Large intestine (tissue), 3 donors: Measurements from ENCODE around the gene UFD1. TPM values are rescaled to one million over a fixed set of nuclear protein-coding genes. Genes with fewer than 3 reads are reported as not detected.
"Not testable (repeated sequence)": the region's sequence is repeated elsewhere in the genome, so short reads cannot be mapped to it uniquely, and the experiment has no call there.

Experiments used
- DNase-seq, 2 donors: peaks; one replicate each; pipeline versions ENCODE4 v3.0.0 to v3.0.0-alpha.2; 2013
- H3K27ac ChIP-seq: one replicate; pipeline ENCODE4 v1.5.1; 2013; ENCODE audit warnings: low read length
- H3K27me3 ChIP-seq: 2 replicates; pipeline ENCODE4 v1.6.1; 2013; ENCODE audit warnings: low read length; ENCODE audit not compliant: control insufficient read depth, insufficient read depth
- H3K36me3 ChIP-seq: 2 replicates; pipeline ENCODE4 v1.6.1; 2013; ENCODE audit warnings: low read length; ENCODE audit not compliant: control insufficient read depth, insufficient read depth
- H3K4me1 ChIP-seq: one replicate; pipeline ENCODE4 v1.6.1; 2013; ENCODE audit warnings: low read length; ENCODE audit not compliant: control insufficient read depth, insufficient read depth
- H3K4me3 ChIP-seq: one replicate; pipeline ENCODE4 v1.5.1; 2013; ENCODE audit warnings: low read length
- H3K9me3 ChIP-seq: one replicate; pipeline ENCODE4 v1.6.1; 2013; ENCODE audit warnings: mild to moderate bottlenecking, low read depth, low read length, moderate library complexity; ENCODE audit not compliant: control insufficient read depth
- WGBS: methylation state at CpG from one replicate; pipeline ENCODE4 v1.1.5; 2013; ENCODE audit warnings: low lambda C conversion rate; ENCODE audit not compliant: insufficient coverage; 5-methylcytosine and 5-hydroxymethylcytosine counted together
- polyA plus RNA-seq: library from polyadenylated mRNA; unstranded; fragments of 120-200 nt; gene quantifications from one replicate; pipeline ENCODE4 v1.2.1, GENCODE V29; 2013

UFD1 gene
- polyA plus RNA-seq, 1 donor: 51.1 TPM

- not testable (repeated sequence) for H3K4me3 ChIP-seq, H3K27me3 ChIP-seq, DNase-seq, H3K4me1 ChIP-seq, H3K27ac ChIP-seq, H3K9me3 ChIP-seq
- H3K36me3 ChIP-seq: peaks cover 19% of the 10 kb centered on the region
- 100% methylated on average over 1 of the region's 9 CpGs for WGBS
Measured at GRCh38 chr22:19436444-19437161, 42.4 kb downstream of the UFD1 start.

GRCh38 chr22:19434829-19435580 lies 44.0 kb downstream of the UFD1 start:
- WGBS: no CpG with 5 or more reads among the region's 2 CpGs

GRCh38 chr22:19434401-19434800 lies 44.6 kb downstream of the UFD1 start:
- H3K27ac ChIP-seq: no peak overlapping the region
- no peaks in the 10 kb centered on the region for H3K27me3 ChIP-seq
- no peak for DNase-seq
- H3K36me3 ChIP-seq: peaks cover 19% of the 10 kb centered on the region
- H3K4me1 ChIP-seq: peaks cover 3% of the 10 kb centered on the region
- no peaks in the 10 kb centered on the region for H3K9me3 ChIP-seq
- WGBS: 100% methylated on average over 2 of the region's 7 CpGs
- no peak overlapping the region for H3K4me3 ChIP-seq

More at GRCh38 chr22:19434829-19435580, 44.0 kb downstream of the UFD1 start:
- Histone ChIP-seq H3K36me3 (peaks cover 19% of the 10 kb centered on the region), H3K9me3 (no peaks in the 10 kb centered on the region), H3K27me3 (no peaks in the 10 kb centered on the region), H3K4me3 (no peak overlapping the region), H3K4me1 (no peaks in the 10 kb centered on the region), H3K27ac (no peak overlapping the region)
- no peak for DNase-seq

- H3K4me1 ChIP-seq: peaks cover 19% of the 10 kb centered on the region
- no CpG with 5 or more reads among the region's 74 CpGs for WGBS
- peaks cover 19% of the 10 kb centered on the region for H3K36me3 ChIP-seq
- H3K27me3 ChIP-seq: no peaks in the 10 kb centered on the region
- peak; percentile 95 to 96 for DNase-seq
- H3K4me3 ChIP-seq: peak within 1 kb of the TSS; percentile 95
- no peaks in the 10 kb centered on the region for H3K9me3 ChIP-seq
- peak within 1 kb of the TSS; percentile 99 for H3K27ac ChIP-seq
Measured at GRCh38 chr22:19432133-19432851, 46.7 kb downstream of the UFD1 start, which contains the start of gene MRPL40. MRPL40 (plus strand) TSS chr22:19432545; CDS start chr22:19432555, 10 bp downstream.

GRCh38 chr22:19431649-19432132 lies 47.3 kb downstream of the UFD1 start, which contains the start of gene HIRA:
HIRA (minus strand) TSS chr22:19431733; CDS start chr22:19431476, 257 bp downstream.
- Histone ChIP-seq H3K36me3 (peaks cover 14% of the 10 kb centered on the region), H3K4me3 (peak within 1 kb of the TSS; percentile 95), H3K9me3 (no peaks in the 10 kb centered on the region), H3K27ac (peak within 1 kb of the TSS; percentile 99), H3K4me1 (peaks cover 21% of the 10 kb centered on the region), H3K27me3 (no peaks in the 10 kb centered on the region)
- DNase-seq: peak; percentile 54 to 86
- WGBS: no CpG with 5 or more reads among the region's 66 CpGs

GRCh38 chr22:19430890-19431541 lies 48.0 kb downstream of the UFD1 start:
- peak overlapping the region; percentile 97 for H3K27ac ChIP-seq
- DNase-seq: peak; percentile 51 to 86
- H3K27me3 ChIP-seq: no peaks in the 10 kb centered on the region
- peaks cover 14% of the 10 kb centered on the region for H3K36me3 ChIP-seq
- no CpG with 5 or more reads among the region's 53 CpGs for WGBS
- H3K4me1 ChIP-seq: peaks cover 21% of the 10 kb centered on the region
- H3K9me3 ChIP-seq: no peaks in the 10 kb centered on the region
- H3K4me3 ChIP-seq: peak overlapping the region; percentile 74

GRCh38 chr22:19429950-19430889 lies 48.8 kb downstream of the UFD1 start:
- H3K4me3 ChIP-seq: peak overlapping the region; percentile 74
- H3K27ac ChIP-seq: peak overlapping the region; percentile 97
- peaks cover 21% of the 10 kb centered on the region for H3K4me1 ChIP-seq
- peak; percentile 31 to 66 for DNase-seq
- no peaks in the 10 kb centered on the region for H3K9me3 ChIP-seq
- no CpG with 5 or more reads among the region's 12 CpGs for WGBS
- H3K36me3 ChIP-seq: peaks cover 9% of the 10 kb centered on the region
- H3K27me3 ChIP-seq: no peaks in the 10 kb centered on the region

GRCh38 chr22:19424186-19424500 lies 54.9 kb downstream of the UFD1 start:
- H3K27ac ChIP-seq: no peak overlapping the region
- peaks cover 14% of the 10 kb centered on the region for H3K36me3 ChIP-seq
- H3K4me1 ChIP-seq: peaks cover 15% of the 10 kb centered on the region
- no peak overlapping the region for H3K4me3 ChIP-seq
- no peaks in the 10 kb centered on the region for H3K27me3 ChIP-seq
- DNase-seq: no peak
- 40% methylated on average over 1 of the region's 3 CpGs for WGBS
- H3K9me3 ChIP-seq: no peaks in the 10 kb centered on the region
